Measurements from ENCODE around the gene F7. TPM values are rescaled to one million over a fixed set of nuclear protein-coding genes. Genes with fewer than 3 reads are reported as not detected.
A peak's percentile ranks its signal among the peaks of the same experiment; 100 is the strongest.
"Not testable (repeated sequence)": the region's sequence is repeated elsewhere in the genome, so short reads cannot be mapped to it uniquely, and the experiment has no call there.

F7 gene
- total RNA-seq, 2 donors from 2014 or later: not detected

- peaks cover 2% of the 10 kb centered on the region for H3K36me3 Mint-ChIP-seq (ENCODE audit: low read depth)
- no peaks in the 10 kb centered on the region for H3K9me3 ChIP-seq (ENCODE audit: control insufficient read depth, low read length, poor library complexity, severe bottlenecking)
- H3K4me3 Mint-ChIP-seq: peak overlapping the region; percentile 96
- H3K27ac Mint-ChIP-seq: peak overlapping the region; percentile 89
- H3K4me1 Mint-ChIP-seq: peaks cover 14% of the 10 kb centered on the region
- DNase-seq (peak in 1 of 3 donors; percentile 27), ATAC-seq (peak; percentile 35)
- H3K27me3 Mint-ChIP-seq: no peaks in the 10 kb centered on the region
These were observed 47.6 kb downstream of the F7 start for GRCh38 chr13:113152984-113153809.

- Mint-ChIP-seq H3K27me3 (no peaks in the 10 kb centered on the region), H3K4me1 (peaks cover 16% of the 10 kb centered on the region), H3K36me3 (ENCODE audit: low read depth) (peaks cover 2% of the 10 kb centered on the region), H3K27ac (peak overlapping the region; percentile 51), H3K4me3 (peak overlapping the region; percentile 96)
- DNase-seq: peak; percentile 59 to 73 (median 70)
- peak; percentile 85 for ATAC-seq
- no peaks in the 10 kb centered on the region for H3K9me3 ChIP-seq (ENCODE audit: control insufficient read depth, low read length, poor library complexity, severe bottlenecking)
These were observed 48.5 kb downstream of the F7 start for GRCh38 chr13:113153810-113154748.

GRCh38 chr13:113155201-113155600 lies 49.6 kb downstream of the F7 start:
- ATAC-seq (no peak), DNase-seq (no peak)
- peak overlapping the region; percentile 5 for H3K4me3 Mint-ChIP-seq
- peaks cover 20% of the 10 kb centered on the region for H3K4me1 Mint-ChIP-seq
- H3K9me3 ChIP-seq (ENCODE audit: control insufficient read depth, low read length, poor library complexity, severe bottlenecking): no peaks in the 10 kb centered on the region
- peaks cover 2% of the 10 kb centered on the region for H3K36me3 Mint-ChIP-seq (ENCODE audit: low read depth)
- peak overlapping the region; percentile 27 for H3K27ac Mint-ChIP-seq
- H3K27me3 Mint-ChIP-seq: no peaks in the 10 kb centered on the region

- Mint-ChIP-seq H3K27me3 (no peaks in the 10 kb centered on the region), H3K4me1 (peaks cover 23% of the 10 kb centered on the region), H3K27ac (no peak overlapping the region), H3K4me3 (no peak overlapping the region), H3K36me3 (ENCODE audit: low read depth) (peaks cover 2% of the 10 kb centered on the region)
- ATAC-seq: no peak
- DNase-seq: no peak
- no peaks in the 10 kb centered on the region for H3K9me3 ChIP-seq (ENCODE audit: control insufficient read depth, low read length, poor library complexity, severe bottlenecking)
These were observed 50.5 kb downstream of the F7 start for GRCh38 chr13:113155982-113156655.

GRCh38 chr13:113157206-113157928 lies 51.8 kb downstream of the F7 start:
- peak overlapping the region; percentile 3 for H3K27ac Mint-ChIP-seq
- no peak overlapping the region for H3K4me3 Mint-ChIP-seq
- DNase-seq: no peak

GRCh38 chr13:113157929-113158747 lies 52.5 kb downstream of the F7 start, which contains the start of gene PROZ:
PROZ (plus strand) TSS chr13:113158648; CDS start chr13:113158661, 13 bp downstream.
- H3K27ac Mint-ChIP-seq: peak within 1 kb of the TSS; percentile 80
- H3K4me3 Mint-ChIP-seq: no peak within 1 kb of the TSS
- no peak for ATAC-seq
- H3K4me1 Mint-ChIP-seq: peaks cover 21% of the 10 kb centered on the region
- no peaks in the 10 kb centered on the region for H3K9me3 ChIP-seq (ENCODE audit: control insufficient read depth, low read length, poor library complexity, severe bottlenecking)
- no peaks in the 10 kb centered on the region for H3K27me3 Mint-ChIP-seq
- DNase-seq: no peak
- no peaks in the 10 kb centered on the region for H3K36me3 Mint-ChIP-seq (ENCODE audit: low read depth)

More at GRCh38 chr13:113157206-113157928, 51.8 kb downstream of the F7 start:
- Mint-ChIP-seq H3K27me3 (no peaks in the 10 kb centered on the region), H3K36me3 (ENCODE audit: low read depth) (peaks cover 2% of the 10 kb centered on the region), H3K4me1 (peaks cover 24% of the 10 kb centered on the region)
- no peaks in the 10 kb centered on the region for H3K9me3 ChIP-seq (ENCODE audit: control insufficient read depth, low read length, poor library complexity, severe bottlenecking)
- no peak for ATAC-seq

GRCh38 chr13:113158946-113159345 lies 53.4 kb downstream of the F7 start:
- H3K27ac Mint-ChIP-seq: no peak overlapping the region
- no peaks in the 10 kb centered on the region for H3K27me3 Mint-ChIP-seq
- peaks cover 24% of the 10 kb centered on the region for H3K4me1 Mint-ChIP-seq
- H3K9me3 ChIP-seq (ENCODE audit: control insufficient read depth, low read length, poor library complexity, severe bottlenecking): no peaks in the 10 kb centered on the region
- H3K4me3 Mint-ChIP-seq: no peak overlapping the region
- DNase-seq (no peak), ATAC-seq (no peak)
- no peaks in the 10 kb centered on the region for H3K36me3 Mint-ChIP-seq (ENCODE audit: low read depth)

- DNase-seq: no peak
- Mint-ChIP-seq H3K27me3 (no peaks in the 10 kb centered on the region), H3K4me1 (peaks cover 24% of the 10 kb centered on the region), H3K4me3 (no peak overlapping the region), H3K36me3 (ENCODE audit: low read depth) (no peaks in the 10 kb centered on the region), H3K27ac (peak overlapping the region; percentile 80)
- no peak for ATAC-seq
- no peaks in the 10 kb centered on the region for H3K9me3 ChIP-seq (ENCODE audit: control insufficient read depth, low read length, poor library complexity, severe bottlenecking)
These were observed 54.1 kb downstream of the F7 start for GRCh38 chr13:113159701-113160100.

- Mint-ChIP-seq H3K27me3 (no peaks in the 10 kb centered on the region), H3K4me1 (peaks cover 32% of the 10 kb centered on the region), H3K36me3 (ENCODE audit: low read depth) (no peaks in the 10 kb centered on the region), H3K27ac (peak overlapping the region; percentile 80), H3K4me3 (peak overlapping the region; percentile 70)
- ATAC-seq (no peak), DNase-seq (no peak)
- H3K9me3 ChIP-seq (ENCODE audit: control insufficient read depth, low read length, poor library complexity, severe bottlenecking): no peaks in the 10 kb centered on the region
These were observed 55.4 kb downstream of the F7 start for GRCh38 chr13:113160983-113161382.

GRCh38 chr13:113161433-113161832 lies 55.8 kb downstream of the F7 start:
- no peak for ATAC-seq
- H3K27me3 Mint-ChIP-seq: no peaks in the 10 kb centered on the region
- peak overlapping the region; percentile 80 for H3K27ac Mint-ChIP-seq
- no peak for DNase-seq
- peak overlapping the region; percentile 70 for H3K4me3 Mint-ChIP-seq
- no peaks in the 10 kb centered on the region for H3K9me3 ChIP-seq (ENCODE audit: control insufficient read depth, low read length, poor library complexity, severe bottlenecking)
- H3K4me1 Mint-ChIP-seq: peaks cover 37% of the 10 kb centered on the region
- no peaks in the 10 kb centered on the region for H3K36me3 Mint-ChIP-seq (ENCODE audit: low read depth)

- not testable (repeated sequence) for H3K27ac Mint-ChIP-seq; H3K27me3 Mint-ChIP-seq; H3K9me3 ChIP-seq (ENCODE audit: control insufficient read depth, low read length, poor library complexity, severe bottlenecking); DNase-seq; ATAC-seq; H3K36me3 Mint-ChIP-seq (ENCODE audit: low read depth); H3K4me3 Mint-ChIP-seq
- peaks cover 37% of the 10 kb centered on the region for H3K4me1 Mint-ChIP-seq
These were observed 56.4 kb downstream of the F7 start for GRCh38 chr13:113161975-113162374.
